OCI-LY1 (cell line): Measurements from ENCODE around the gene RGS8.

Source experiments
- H2AFZ ChIP-seq: fragments of 200-600 bp; sonication (generic), shearing (Covaris generic); 2 replicates; pipeline ENCODE4 v1.6.0; 2014; ENCODE audit warnings: antibody characterized with exemption, mild to moderate bottlenecking, low read length
- H3F3A ChIP-seq: fragments of 200-600 bp; sonication (generic), shearing (Covaris generic); 2 replicates; pipeline ENCODE4 v1.6.0; 2014; ENCODE audit warnings: mild to moderate bottlenecking, antibody characterized with exemption, low read length, moderate library complexity; ENCODE audit not compliant: insufficient read depth
- H3K27ac ChIP-seq: fragments of 200-600 bp; sonication (generic); 2 replicates; pipeline ENCODE4 v1.5.1; 2014; ENCODE audit warnings: low read length, mixed run types, mild to moderate bottlenecking, low read depth; ENCODE audit not compliant: poor library complexity, severe bottlenecking
- H3K27me3 ChIP-seq: fragments of 200-600 bp; sonication (generic); 2 replicates; pipeline ENCODE4 v1.6.0; 2014; ENCODE audit warnings: antibody characterized with exemption, mild to moderate bottlenecking, low read length, moderate library complexity; ENCODE audit not compliant: insufficient read depth
- H3K36me3 ChIP-seq: fragments of 200-600 bp; sonication (generic); 2 replicates; pipeline ENCODE4 v1.6.1; 2014; ENCODE audit warnings: mild to moderate bottlenecking, antibody characterized with exemption, low read length, moderate library complexity, mixed read lengths; ENCODE audit not compliant: insufficient read depth
- H3K4me1 ChIP-seq: fragments of 200-600 bp; sonication (generic); 2 replicates; pipeline ENCODE4 v1.5.1; 2014; ENCODE audit warnings: mild to moderate bottlenecking, low read length, moderate library complexity; ENCODE audit not compliant: insufficient read depth, severe bottlenecking
- H3K4me2 ChIP-seq: fragments of 200-600 bp; sonication (generic), shearing (Covaris generic); 2 replicates; pipeline ENCODE4 v1.6.1; 2014; ENCODE audit warnings: low read length
- H3K4me3 ChIP-seq: fragments of 200-600 bp; sonication (generic); 2 replicates; pipeline ENCODE4 v1.5.1; 2014; ENCODE audit warnings: low read length, low read depth, mild to moderate bottlenecking, mixed read lengths; ENCODE audit not compliant: poor library complexity, severe bottlenecking
- H3K79me2 ChIP-seq: fragments of 200-600 bp; shearing (Covaris generic); 2 replicates; pipeline ENCODE4 v1.6.1; 2016; ENCODE audit warnings: mixed run types, low read length, mixed read lengths; ENCODE audit not compliant: insufficient read depth
- H3K9ac ChIP-seq: fragments of 200-600 bp; sonication (generic), shearing (Covaris generic); 2 replicates; pipeline ENCODE4 v1.6.1; 2014; ENCODE audit warnings: mild to moderate bottlenecking, low read length, mixed read lengths
- H3K9me2 ChIP-seq: fragments of 200-600 bp; sonication (generic), shearing (Covaris generic); 2 replicates; pipeline ENCODE4 v1.6.1; 2014; ENCODE audit warnings: low read depth, mild to moderate bottlenecking, low read length, mixed read lengths
- H3K9me3 ChIP-seq: fragments of 200-600 bp; shearing (Covaris generic); 2 replicates; pipeline ENCODE4 v1.6.1; 2014; ENCODE audit warnings: low read length, mixed read lengths
- H4K20me1 ChIP-seq: fragments of 200-600 bp; sonication (generic), shearing (Covaris generic); 2 replicates; pipeline ENCODE4 v1.6.0; 2016; ENCODE audit warnings: mild to moderate bottlenecking, low read length; ENCODE audit not compliant: insufficient read depth
- EZH2 ChIP-seq: fragments of 200-600 bp; sonication (generic), shearing (Covaris generic); IDR thresholded peaks from 2 replicates; pipeline ENCODE4 v1.8.0; 2017; ENCODE audit warnings: borderline replicate concordance, mixed run types, mild to moderate bottlenecking, antibody characterized with exemption, low read length, moderate library complexity, mixed read lengths
- TF ChIP-seq, protein P1 (sequence below): fragments of 200-600 bp; sonication (generic), shearing (Covaris generic); IDR thresholded peaks from 2 replicates; pipeline ENCODE4 v1.5.1; 2017; ENCODE audit warnings: mild to moderate bottlenecking, antibody characterized with exemption, low read length, moderate library complexity, mixed read lengths

The RGS8 gene

DNA sequence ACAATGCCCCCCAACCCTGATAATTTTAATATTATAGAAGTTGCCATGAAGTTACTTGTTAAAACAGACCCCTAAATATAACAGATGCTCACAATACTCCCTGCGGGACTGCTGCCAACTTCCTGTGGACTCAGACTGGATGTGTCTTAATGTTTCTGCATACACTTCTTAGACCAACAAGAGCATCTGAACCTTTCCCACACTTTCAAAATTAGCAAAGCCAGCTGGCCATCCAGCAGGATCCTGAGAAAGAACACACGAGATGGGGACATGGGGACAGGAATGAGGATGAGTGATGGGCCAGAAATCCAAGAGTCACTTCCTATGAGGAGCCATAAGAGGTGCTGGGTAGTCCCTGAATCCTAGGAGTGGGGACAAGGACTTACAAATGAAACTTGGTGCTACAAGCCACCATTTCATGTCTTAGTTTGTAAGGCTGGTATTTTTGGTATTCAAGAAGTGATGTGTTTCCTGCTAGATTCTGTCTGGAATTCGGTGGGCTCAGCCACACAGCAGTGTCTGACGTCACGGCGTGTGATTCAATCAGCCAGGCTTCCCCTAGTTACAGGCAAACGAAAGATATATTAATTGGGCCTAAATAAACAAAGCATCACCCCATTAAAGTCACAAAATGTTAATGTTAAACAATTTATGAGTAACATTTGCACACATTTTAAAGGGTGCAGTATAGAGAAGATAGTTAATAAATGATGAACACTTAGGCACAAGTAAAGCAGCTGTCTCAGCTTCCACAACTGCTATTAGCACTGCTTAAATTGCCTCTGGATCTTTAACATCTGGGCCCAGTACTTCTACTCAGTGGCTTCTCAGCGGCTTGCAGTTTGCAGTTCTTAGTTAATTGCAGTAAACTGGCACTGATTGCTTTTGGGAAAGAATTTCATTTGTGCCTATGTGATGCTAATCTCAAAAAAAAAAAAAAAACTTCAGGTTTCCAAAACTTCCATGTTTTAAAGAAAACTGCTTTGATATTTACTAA is 41.2 kb upstream of the RGS8 start:
- Histone ChIP-seq H3K27me3 (no peaks in the 10 kb centered on the region), H3K4me3 (no peak overlapping the region), H3K9me3 (no peaks in the 10 kb centered on the region), H3F3A (no peaks in the 10 kb centered on the region), H4K20me1 (no peaks in the 10 kb centered on the region), H3K4me2 (no peak overlapping the region), H3K27ac (no peak overlapping the region), H2AFZ (no peak overlapping the region), H3K9me2 (no peaks in the 10 kb centered on the region), H3K79me2 (no peaks in the 10 kb centered on the region), H3K4me1 (no peaks in the 10 kb centered on the region), H3K9ac (no peak overlapping the region), H3K36me3 (no peaks in the 10 kb centered on the region)
- TF ChIP-seq, protein P1, sequence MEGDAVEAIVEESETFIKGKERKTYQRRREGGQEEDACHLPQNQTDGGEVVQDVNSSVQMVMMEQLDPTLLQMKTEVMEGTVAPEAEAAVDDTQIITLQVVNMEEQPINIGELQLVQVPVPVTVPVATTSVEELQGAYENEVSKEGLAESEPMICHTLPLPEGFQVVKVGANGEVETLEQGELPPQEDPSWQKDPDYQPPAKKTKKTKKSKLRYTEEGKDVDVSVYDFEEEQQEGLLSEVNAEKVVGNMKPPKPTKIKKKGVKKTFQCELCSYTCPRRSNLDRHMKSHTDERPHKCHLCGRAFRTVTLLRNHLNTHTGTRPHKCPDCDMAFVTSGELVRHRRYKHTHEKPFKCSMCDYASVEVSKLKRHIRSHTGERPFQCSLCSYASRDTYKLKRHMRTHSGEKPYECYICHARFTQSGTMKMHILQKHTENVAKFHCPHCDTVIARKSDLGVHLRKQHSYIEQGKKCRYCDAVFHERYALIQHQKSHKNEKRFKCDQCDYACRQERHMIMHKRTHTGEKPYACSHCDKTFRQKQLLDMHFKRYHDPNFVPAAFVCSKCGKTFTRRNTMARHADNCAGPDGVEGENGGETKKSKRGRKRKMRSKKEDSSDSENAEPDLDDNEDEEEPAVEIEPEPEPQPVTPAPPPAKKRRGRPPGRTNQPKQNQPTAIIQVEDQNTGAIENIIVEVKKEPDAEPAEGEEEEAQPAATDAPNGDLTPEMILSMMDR, result no peak
- TF ChIP-seq EZH2, result no peak

DNA sequence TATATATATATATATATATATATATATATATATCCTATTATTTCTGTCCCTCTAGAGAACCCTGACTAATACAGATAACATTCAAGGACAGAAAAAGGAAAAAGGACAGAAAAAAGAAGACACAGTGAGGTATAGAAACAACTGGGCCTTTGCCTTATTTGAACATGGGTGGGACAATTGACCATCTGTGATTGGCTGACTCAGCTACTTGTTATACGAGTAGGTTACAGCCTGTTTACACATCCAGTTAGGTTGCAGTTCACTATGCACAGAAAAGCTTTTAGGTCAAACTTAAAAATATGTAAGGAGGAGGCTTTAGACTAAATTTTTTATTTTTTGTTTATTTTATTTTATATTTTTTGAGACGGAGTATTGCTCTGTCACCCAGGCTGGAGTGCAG is 39.8 kb upstream of the RGS8 start:
- Histone ChIP-seq H3F3A (no peaks in the 10 kb centered on the region), H3K9me2 (no peaks in the 10 kb centered on the region), H4K20me1 (no peaks in the 10 kb centered on the region), H3K27ac (no peak overlapping the region), H2AFZ (no peak overlapping the region), H3K36me3 (no peaks in the 10 kb centered on the region), H3K9me3 (no peaks in the 10 kb centered on the region), H3K4me1 (no peaks in the 10 kb centered on the region), H3K27me3 (no peaks in the 10 kb centered on the region), H3K4me2 (no peak overlapping the region), H3K9ac (no peak overlapping the region), H3K79me2 (no peaks in the 10 kb centered on the region), H3K4me3 (no peak overlapping the region)
- TF ChIP-seq, protein P1, result no peak
- TF ChIP-seq EZH2, result no peak

DNA sequence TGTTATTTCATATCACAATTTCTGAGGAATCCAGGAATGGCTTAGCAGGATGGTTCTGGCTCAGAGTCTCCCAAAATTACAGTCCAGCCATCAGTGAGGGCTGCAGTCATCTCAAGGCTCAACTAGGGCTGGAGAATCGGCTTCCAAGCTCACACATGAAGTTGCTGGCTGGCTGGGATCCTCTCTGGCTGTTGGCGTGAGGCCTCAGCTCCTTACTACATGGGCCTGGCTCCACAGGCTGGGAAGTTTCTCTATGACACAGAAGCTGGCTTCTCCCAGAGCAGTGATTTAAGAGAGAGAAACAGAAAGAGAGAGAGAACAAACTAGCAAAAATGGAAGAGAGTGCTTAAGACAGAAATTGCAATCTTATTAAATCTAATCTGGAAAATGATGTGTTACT is 38.8 kb upstream of the RGS8 start:
- H3F3A ChIP-seq, result no peaks in the 10 kb centered on the region
- H2AFZ ChIP-seq, result no peak overlapping the region
- TF ChIP-seq EZH2, result no peak
- H3K36me3 ChIP-seq, result no peaks in the 10 kb centered on the region
- H3K27ac ChIP-seq, result no peak overlapping the region
- no peaks in the 10 kb centered on the region for H3K9me3 ChIP-seq
- no peak overlapping the region for H3K4me3 ChIP-seq
- H3K4me2 ChIP-seq, result no peak overlapping the region
- H3K9me2 ChIP-seq, result no peaks in the 10 kb centered on the region
- no peaks in the 10 kb centered on the region for H3K4me1 ChIP-seq
- H3K27me3 ChIP-seq, result no peaks in the 10 kb centered on the region
- no peaks in the 10 kb centered on the region for H4K20me1 ChIP-seq
- H3K79me2 ChIP-seq, result no peaks in the 10 kb centered on the region
- H3K9ac ChIP-seq, result no peak overlapping the region

DNA sequence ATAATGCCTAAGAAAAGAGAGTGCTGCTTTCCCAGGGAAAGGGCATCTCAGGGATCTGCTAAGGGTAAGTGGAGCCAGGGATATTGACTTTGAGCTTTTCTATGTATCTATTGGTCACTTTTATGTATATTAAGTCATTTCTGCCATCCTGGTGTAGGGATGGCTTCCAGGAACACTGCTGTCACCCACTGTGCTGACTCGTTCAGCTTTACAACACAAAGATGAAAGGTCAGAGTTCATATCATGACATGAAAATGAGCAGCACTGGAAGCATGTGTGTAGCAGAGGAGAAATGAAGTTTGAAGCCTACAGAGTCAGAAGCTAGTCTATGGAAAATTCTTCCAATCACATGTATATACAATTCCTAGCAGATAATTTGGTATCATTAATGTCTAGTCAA is 37.1 kb upstream of the RGS8 start:
- Histone ChIP-seq H3K27me3 (no peaks in the 10 kb centered on the region), H3K9me3 (no peaks in the 10 kb centered on the region), H3F3A (no peaks in the 10 kb centered on the region), H3K9me2 (no peaks in the 10 kb centered on the region), H3K9ac (no peak overlapping the region), H3K4me1 (no peaks in the 10 kb centered on the region), H2AFZ (no peak overlapping the region), H3K79me2 (no peaks in the 10 kb centered on the region), H3K4me2 (no peak overlapping the region), H3K27ac (no peak overlapping the region), H4K20me1 (no peaks in the 10 kb centered on the region), H3K36me3 (no peaks in the 10 kb centered on the region), H3K4me3 (no peak overlapping the region)
- TF ChIP-seq EZH2, result no peak
- TF ChIP-seq, protein P1, result no peak
